Right lobe of liver (tissue), 4 donors: Measurements from ENCODE around the gene SPRY4.

Experiments
- CTCF ChIP-seq, 4 donors: fragments of 200-600 bp in 3 of 4; fragments of 450-650 bp in 1 of 4; IDR thresholded peaks; one replicate each; pipeline versions ENCODE4 v1.5.1 to v1.8.0; 2016 to 2022; ENCODE audit warnings: antibody characterized with exemption in 4 of 4, mild to moderate bottlenecking in 2 of 4
- POLR2A ChIP-seq: fragments of 450-650 bp; IDR thresholded peaks from one replicate; pipeline ENCODE4 v1.6.1; 2017; ENCODE audit warnings: antibody characterized with exemption, mild to moderate bottlenecking
- donor health status: DM: no; HTN: no; CAD: no.
- donor health status: DM: no; HTN: no; CAD: no.
- donor health status: DM: no; HTN: yes; CAD: no.

- no peak for TF ChIP-seq CTCF (IDR thresholded peaks at IDR 0.05)
- no peak for TF ChIP-seq POLR2A
Measured at GRCh38 chr5:142314606-142315005, 10.2 kb downstream of the SPRY4 start.
